ENCODE data around the gene RAB17.

RAB17 gene

DNA sequence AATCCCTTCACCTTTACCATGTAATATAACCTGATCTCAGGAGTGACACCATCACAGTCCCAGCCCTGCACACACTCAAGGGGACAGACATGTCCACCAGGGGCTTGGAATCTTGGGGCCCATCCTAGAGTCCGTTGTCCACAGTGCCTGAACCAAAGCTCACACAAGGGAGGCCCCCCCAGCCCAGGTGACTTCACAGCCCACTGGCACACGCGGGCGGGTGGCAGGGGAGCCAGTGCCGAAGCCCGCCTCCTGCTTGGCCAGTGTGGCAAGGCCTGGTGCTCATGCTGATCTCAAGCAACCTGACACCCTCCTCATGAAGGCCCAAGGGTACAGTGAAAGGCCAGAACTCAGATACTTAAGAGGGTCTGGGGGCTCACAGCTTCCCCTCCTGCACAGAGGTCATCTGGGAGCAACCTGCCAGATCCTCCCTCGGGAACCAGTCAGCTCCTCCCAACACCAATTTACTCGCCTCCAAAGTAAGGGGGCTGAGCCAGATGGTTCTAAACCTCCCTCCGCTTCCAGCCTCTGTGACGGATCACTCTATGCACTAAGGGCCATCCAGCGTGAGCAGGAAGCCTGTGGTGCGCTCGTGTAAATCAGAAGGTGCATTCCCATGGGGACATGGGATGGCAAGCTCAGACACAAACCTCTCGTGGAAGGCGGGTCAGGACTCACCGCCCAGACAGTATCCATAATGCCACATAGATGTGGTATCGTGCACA is 3.2 kb upstream of the RAB17 start:
- Histone ChIP-seq H3K79me2 (ENCODE audit: insufficient read depth, low read length) (no peaks in the 10 kb centered on the region), H3K4me3 (ENCODE audit: low read depth in 1 of 2, low read length in 2 of 2) (no peak overlapping the region), H3K9ac (ENCODE audit: low read depth, low read length) (no peak overlapping the region), H3K4me1 (ENCODE audit: insufficient read depth, low read length) (no peaks in the 10 kb centered on the region), H4K20me1 (ENCODE audit: insufficient read depth, low read length) (no peaks in the 10 kb centered on the region; the same call in 1 of the 2 replicates), H3K36me3 (ENCODE audit: insufficient read depth, low read length) (no peaks in the 10 kb centered on the region), H3K9me3 (ENCODE audit: insufficient read depth, low read length, severe bottlenecking) (no peaks in the 10 kb centered on the region), H2AFZ (ENCODE audit: low read depth, low read length) (no peak overlapping the region), H3K4me2 (ENCODE audit: insufficient read depth, low read length) (no peak overlapping the region), H3K27ac (ENCODE audit: low read length) (no peak overlapping the region), H3K27me3 (ENCODE audit: insufficient read depth, low read length, poor library complexity) (no peaks in the 10 kb centered on the region)
- TF ChIP-seq, protein P1, sequence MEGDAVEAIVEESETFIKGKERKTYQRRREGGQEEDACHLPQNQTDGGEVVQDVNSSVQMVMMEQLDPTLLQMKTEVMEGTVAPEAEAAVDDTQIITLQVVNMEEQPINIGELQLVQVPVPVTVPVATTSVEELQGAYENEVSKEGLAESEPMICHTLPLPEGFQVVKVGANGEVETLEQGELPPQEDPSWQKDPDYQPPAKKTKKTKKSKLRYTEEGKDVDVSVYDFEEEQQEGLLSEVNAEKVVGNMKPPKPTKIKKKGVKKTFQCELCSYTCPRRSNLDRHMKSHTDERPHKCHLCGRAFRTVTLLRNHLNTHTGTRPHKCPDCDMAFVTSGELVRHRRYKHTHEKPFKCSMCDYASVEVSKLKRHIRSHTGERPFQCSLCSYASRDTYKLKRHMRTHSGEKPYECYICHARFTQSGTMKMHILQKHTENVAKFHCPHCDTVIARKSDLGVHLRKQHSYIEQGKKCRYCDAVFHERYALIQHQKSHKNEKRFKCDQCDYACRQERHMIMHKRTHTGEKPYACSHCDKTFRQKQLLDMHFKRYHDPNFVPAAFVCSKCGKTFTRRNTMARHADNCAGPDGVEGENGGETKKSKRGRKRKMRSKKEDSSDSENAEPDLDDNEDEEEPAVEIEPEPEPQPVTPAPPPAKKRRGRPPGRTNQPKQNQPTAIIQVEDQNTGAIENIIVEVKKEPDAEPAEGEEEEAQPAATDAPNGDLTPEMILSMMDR (IDR thresholded peaks at IDR 0.05; ENCODE audit: borderline replicate concordance, extremely low read depth, low read length, poor library complexity, severe bottlenecking) = no peak
- no peak for TF ChIP-seq EZH2 (IDR thresholded peaks at IDR 0.05; ENCODE audit: borderline replicate concordance, low read depth, low read length, severe bottlenecking)
- ATAC-seq (ENCODE audit: insufficient read depth, low read depth) (no peak), DNase-seq (no peak)

DNA sequence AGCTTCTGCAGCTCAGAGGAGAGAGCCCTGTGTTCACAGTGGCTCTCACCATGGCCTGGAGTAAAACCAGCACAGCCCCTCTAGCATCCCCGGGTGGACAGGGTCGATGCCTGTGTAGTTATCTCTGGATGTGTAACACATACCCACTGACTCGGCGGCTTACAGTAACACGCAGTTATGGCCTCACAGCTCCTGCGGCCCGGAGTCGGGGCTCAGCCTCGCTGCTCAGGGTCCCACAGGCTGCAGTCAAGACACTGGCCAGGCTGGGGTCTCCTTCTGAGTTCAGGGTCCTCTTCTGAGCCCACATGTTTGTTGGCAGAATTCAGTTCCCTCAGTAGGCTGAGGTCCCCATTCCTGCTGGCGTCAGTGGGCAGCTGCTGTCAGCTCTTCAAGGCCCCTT is 2.5 kb upstream of the RAB17 start:
- Histone ChIP-seq H3K4me1 (ENCODE audit: insufficient read depth, low read length) (no peaks in the 10 kb centered on the region), H3K27ac (ENCODE audit: low read length) (no peak overlapping the region), H3K9me3 (ENCODE audit: insufficient read depth, low read length, severe bottlenecking) (no peaks in the 10 kb centered on the region), H3K27me3 (ENCODE audit: insufficient read depth, low read length, poor library complexity) (no peaks in the 10 kb centered on the region), H3K4me2 (ENCODE audit: insufficient read depth, low read length) (no peak overlapping the region), H2AFZ (ENCODE audit: low read depth, low read length) (no peak overlapping the region), H4K20me1 (ENCODE audit: insufficient read depth, low read length) (no peaks in the 10 kb centered on the region; the same call in 1 of the 2 replicates), H3K9ac (ENCODE audit: low read depth, low read length) (no peak overlapping the region), H3K4me3 (ENCODE audit: low read depth in 1 of 2, low read length in 2 of 2) (no peak overlapping the region), H3K36me3 (ENCODE audit: insufficient read depth, low read length) (no peaks in the 10 kb centered on the region), H3K79me2 (ENCODE audit: insufficient read depth, low read length) (no peaks in the 10 kb centered on the region)
- TF ChIP-seq EZH2 (IDR thresholded peaks at IDR 0.05; ENCODE audit: borderline replicate concordance, low read depth, low read length, severe bottlenecking) = no peak
- TF ChIP-seq, protein P1 (IDR thresholded peaks at IDR 0.05; ENCODE audit: borderline replicate concordance, extremely low read depth, low read length, poor library complexity, severe bottlenecking) = no peak
- ATAC-seq (ENCODE audit: insufficient read depth, low read depth) (no peak), DNase-seq (no peak)

DNA sequence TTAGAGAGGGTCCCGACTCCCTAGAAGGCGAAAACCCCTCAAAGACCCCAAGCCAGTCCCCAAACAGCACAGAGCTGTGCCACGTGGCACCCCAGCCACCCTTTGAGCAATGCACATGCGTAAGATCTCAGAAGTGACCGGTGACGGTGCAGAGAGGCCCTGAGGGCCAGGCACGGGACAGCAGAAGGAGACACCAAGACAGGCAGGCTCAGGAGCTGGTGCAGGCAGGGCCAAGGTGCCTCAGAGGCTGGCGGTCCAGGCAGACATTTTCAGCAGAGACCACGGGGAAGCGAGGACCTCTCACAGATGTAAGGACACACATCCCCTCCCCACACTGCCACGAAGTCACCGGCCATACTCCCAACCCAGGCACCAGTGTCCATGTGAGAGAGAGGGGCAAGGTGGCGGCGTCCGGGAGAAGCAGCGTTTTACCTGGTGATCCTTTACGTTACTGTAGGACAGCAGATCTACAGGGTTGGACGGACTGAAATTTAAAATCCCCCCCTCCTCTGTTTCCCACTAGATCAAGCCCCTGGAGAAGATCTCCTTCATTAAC is 2.0 kb upstream of the RAB17 start:
- DNase-seq = no peak
- H3K4me1 ChIP-seq (ENCODE audit: insufficient read depth, low read length) = no peaks in the 10 kb centered on the region
- TF ChIP-seq, protein P1 (IDR thresholded peaks at IDR 0.05; ENCODE audit: borderline replicate concordance, extremely low read depth, low read length, poor library complexity, severe bottlenecking) = no peak
- no peak for TF ChIP-seq EZH2 (IDR thresholded peaks at IDR 0.05; ENCODE audit: borderline replicate concordance, low read depth, low read length, severe bottlenecking)
- no peak overlapping the region for H3K4me3 ChIP-seq (ENCODE audit: low read depth in 1 of 2, low read length in 2 of 2)
- H2AFZ ChIP-seq (ENCODE audit: low read depth, low read length) = no peak overlapping the region
- H3K9me3 ChIP-seq (ENCODE audit: insufficient read depth, low read length, severe bottlenecking) = no peaks in the 10 kb centered on the region
- no peaks in the 10 kb centered on the region; the same call in 1 of the 2 replicates for H4K20me1 ChIP-seq (ENCODE audit: insufficient read depth, low read length)
- no peaks in the 10 kb centered on the region for H3K27me3 ChIP-seq (ENCODE audit: insufficient read depth, low read length, poor library complexity)
- H3K36me3 ChIP-seq (ENCODE audit: insufficient read depth, low read length) = no peaks in the 10 kb centered on the region
- H3K79me2 ChIP-seq (ENCODE audit: insufficient read depth, low read length) = no peaks in the 10 kb centered on the region
- no peak overlapping the region for H3K4me2 ChIP-seq (ENCODE audit: insufficient read depth, low read length)
- H3K9ac ChIP-seq (ENCODE audit: low read depth, low read length) = no peak overlapping the region
- H3K27ac ChIP-seq (ENCODE audit: low read length) = no peak overlapping the region
- no peak for ATAC-seq (ENCODE audit: insufficient read depth, low read depth)

Data from DND-41 (cell line).